CD4-positive, alpha-beta T cell treated with Interleukin-1 beta for 1 hour (primary cell): ENCODE data around the gene DCUN1D4.
"Not testable (repeated sequence)": the region's sequence is repeated elsewhere in the genome, so short reads cannot be mapped to it uniquely, and the experiment has no call there.

Experiments used
- DNase-seq, 2 donors: peaks; one replicate each; pipeline ENCODE4 v3.0.0-alpha.2; 2020 to 2022

The DCUN1D4 gene

DNA sequence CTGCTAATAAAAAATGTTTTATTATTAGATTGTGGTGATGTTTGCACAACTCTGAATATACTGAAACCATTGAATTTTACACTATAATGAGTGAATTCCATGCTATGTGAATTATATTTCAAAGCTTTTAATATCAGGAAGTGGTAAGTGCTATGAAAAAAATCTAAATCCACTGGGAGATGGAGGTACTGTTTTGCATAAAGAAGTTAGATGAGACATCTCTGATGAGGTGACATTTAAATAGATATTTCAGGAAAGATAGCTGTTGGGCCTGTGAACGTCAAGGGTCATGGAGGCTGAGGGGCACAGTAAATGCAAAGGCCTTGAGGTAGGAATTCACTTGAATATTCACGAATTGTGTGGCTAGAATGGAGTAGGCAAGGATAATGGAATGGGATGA lies 12.3 kb downstream of the DCUN1D4 start:
- no peak for DNase-seq

DNA sequence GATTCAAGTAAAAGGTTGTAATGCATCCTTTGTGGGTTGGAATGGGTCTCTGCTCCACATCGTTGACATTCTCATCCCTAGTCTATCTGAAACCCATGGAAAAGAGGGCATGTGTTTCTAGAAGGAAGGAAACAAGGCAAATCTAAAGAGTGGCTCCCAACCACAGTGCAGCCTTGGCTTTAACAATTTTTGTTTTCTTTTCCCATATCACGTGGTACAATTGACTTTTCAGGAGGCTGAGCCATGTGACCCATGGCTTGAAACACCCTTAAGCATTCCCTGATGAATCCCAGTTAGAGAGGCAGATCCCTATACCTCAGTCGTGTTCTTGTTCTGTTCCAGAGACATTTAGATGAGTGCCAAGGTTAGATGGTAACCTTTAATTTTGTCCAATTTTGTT lies 12.8 kb downstream of the DCUN1D4 start:
- DNase-seq = no peak

DNA sequence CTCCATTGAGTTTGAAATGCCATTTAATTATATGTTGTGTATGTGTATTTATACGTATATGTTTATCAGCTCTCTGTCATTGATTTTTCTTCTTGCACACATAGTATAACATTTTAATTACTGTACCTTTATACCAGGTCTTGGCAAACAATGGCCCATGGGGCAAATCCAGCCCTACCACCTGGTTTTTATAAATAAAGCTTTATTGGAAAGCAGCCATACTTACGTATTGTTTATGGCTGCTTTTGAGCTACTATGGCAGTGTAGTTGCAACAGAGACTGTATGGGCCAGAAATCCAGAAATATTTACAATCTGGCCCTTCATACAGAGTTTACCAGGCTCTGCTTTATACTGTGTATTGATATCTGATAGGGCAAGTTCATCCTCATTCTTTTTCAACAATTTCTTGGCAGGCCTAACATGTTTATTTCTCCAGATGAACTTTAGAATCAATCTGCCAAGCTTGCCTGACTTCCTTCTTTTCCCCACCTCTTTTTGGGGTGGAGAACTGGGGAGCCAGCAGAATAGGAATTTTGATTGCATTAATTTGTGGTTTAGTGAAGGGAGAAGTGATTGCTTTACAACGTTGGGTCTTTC lies 15.8 kb downstream of the DCUN1D4 start:
- no peak for DNase-seq

DNA sequence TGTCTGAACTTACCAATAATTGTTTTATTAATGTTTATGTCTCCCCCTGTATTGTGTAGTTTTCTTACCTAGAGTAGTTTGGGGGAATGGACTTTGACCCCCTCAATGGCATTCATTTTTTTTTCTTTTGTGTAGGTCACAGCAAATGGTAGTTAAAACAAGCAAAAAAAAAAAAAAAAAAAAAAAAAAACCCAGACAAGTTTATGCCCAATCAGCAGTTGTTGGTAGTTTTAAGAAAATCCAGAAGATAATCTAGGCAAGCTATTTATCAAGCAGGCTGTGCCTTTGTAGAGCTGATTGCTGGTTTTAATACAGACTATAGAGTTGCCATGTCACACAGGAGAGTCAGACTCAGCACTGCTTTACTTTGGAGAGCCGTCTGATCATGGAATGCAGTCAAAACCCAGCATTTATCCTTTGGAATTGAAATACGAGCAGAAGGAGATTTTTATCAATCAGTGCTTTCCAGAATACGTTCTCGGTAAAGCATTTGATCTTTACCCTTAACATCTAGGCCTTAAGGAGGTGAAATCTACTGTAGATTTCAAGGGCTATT lies 16.6 kb downstream of the DCUN1D4 start:
- no peak for DNase-seq

DNA sequence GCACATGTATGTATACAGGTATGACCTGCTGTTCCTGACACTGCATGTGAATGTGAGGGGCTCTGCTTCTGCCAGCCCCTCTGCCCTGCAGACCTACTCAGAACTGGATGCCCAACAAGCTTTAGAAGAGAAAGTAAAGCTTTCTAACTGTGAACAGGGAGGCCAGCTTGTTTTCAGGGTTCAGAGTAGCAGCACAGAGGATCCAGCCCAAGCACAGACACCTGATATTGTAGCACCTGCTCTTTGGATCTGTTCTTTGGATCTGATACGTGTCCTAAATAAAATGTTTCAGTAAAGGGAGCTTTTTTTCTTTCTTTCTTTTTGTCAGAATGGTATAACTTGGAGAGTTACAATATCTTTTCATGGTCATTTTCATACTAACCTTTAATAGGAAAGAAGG lies 19.2 kb downstream of the DCUN1D4 start:
- no peak for DNase-seq

DNA sequence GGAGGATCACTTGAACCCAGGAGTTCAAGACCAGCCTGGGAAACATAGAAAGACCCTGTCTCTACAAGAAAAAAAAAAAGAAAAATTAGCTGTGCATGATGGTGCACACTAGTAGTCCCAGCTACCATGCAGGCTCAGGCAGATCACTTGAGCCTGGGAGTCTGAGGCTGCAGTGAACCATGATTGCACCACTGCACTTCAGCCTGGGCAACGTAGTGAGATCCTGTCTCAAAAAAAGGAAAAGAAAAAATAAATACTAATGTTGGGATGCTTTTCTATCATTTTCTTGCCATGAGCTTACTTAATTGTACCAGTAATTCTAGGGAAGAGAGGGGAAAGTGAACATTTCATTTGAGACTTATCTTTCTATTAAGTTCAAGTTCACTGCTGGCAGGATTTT lies 19.8 kb downstream of the DCUN1D4 start:
- DNase-seq = no peak

DNA sequence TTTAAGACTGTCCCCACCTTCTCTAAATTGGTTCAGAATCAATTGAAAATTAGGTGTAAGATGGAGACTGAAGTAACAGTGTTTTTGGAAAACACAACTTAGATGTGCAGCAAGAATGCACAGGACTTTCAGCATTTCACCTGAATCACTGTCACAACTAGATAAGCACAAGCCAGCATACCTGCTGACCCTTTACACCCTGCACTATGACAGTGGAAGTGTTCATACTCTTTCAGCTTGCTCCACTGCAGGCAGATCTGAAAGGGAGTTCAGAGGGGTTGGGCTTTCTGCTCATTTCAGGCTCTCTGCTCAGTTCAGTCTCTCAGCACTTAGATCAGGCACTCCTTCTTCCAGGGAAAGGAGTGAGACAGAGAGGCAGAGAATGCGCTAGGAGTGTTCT lies 22.8 kb downstream of the DCUN1D4 start:
- DNase-seq = no peak

DNA sequence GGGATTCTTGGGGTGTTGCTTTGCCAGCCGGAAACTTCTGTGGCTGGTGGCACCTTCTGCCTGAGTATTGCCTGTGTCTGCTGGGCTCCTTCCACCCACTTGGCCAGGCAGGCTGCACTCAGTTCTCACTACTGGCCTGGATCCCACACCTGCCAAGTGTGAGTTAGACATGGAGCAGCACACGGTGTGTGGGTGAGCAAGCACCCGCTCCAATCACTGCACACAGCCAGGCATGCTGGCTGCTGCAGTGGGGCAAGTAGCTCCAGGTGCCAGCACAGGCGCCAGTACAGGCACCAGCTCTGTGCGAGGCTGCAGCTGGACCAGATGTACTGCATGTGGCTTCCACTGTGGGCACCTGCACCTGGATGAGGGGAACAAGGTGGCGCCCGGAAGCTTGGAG lies 23.9 kb downstream of the DCUN1D4 start:
- no peak for DNase-seq

DNA sequence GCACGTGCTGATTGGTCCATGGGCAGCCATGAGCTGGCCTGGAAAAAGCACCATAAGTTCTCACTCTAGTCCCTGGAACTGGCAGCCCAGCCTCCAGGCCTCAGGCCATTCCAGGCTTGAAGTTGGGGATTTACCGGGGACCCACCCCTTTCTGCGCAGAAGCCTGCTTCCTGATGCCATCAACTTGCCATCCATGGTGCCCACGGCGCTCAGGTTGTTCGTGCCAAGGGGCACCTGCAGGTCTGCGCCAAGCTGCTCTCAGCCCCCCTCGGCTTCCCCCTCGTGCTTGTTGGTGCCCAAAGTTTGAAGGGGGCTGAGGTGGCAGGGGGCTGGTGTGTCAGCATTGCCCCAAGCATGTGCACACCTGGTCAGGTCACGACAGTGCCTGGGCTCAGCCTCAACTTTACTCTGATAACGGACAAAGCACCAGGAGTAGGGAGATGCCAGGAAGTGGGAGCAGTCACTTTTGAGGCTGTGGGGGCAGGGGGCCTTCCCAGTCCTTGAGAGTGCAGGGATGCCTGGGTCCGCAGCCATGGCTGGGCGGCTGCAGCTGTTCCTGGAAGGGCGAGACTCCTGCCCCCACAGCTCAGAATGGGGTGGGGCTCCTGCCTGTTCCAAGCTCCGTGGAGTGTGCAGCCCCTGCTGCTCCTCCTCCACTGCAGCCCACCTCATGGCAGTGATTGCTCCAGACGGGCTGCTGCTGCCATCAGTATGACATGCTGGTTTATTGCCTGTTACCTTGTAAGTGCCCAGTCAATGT lies 24.9 kb downstream of the DCUN1D4 start:
- DNase-seq = no peak

DNA sequence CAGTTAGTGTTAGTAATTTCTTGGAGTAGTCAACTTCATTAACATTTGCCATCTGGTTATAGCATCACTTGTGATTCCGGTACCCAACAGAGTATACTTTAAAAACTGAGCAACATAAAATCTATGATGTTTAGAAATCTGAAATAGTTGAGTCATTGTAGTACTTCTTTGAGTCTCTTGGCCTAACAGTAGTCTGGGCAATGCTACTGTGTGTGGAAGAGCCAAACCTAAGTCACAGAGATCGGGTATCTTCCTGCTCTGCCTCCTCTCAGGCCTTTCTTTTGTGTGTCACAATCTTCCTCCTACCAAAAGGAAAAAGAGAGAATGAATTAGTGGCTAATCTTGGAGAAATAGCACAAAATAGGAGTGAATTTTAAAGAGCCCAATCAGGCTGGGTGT lies 25.5 kb downstream of the DCUN1D4 start:
- no peak for DNase-seq

DNA sequence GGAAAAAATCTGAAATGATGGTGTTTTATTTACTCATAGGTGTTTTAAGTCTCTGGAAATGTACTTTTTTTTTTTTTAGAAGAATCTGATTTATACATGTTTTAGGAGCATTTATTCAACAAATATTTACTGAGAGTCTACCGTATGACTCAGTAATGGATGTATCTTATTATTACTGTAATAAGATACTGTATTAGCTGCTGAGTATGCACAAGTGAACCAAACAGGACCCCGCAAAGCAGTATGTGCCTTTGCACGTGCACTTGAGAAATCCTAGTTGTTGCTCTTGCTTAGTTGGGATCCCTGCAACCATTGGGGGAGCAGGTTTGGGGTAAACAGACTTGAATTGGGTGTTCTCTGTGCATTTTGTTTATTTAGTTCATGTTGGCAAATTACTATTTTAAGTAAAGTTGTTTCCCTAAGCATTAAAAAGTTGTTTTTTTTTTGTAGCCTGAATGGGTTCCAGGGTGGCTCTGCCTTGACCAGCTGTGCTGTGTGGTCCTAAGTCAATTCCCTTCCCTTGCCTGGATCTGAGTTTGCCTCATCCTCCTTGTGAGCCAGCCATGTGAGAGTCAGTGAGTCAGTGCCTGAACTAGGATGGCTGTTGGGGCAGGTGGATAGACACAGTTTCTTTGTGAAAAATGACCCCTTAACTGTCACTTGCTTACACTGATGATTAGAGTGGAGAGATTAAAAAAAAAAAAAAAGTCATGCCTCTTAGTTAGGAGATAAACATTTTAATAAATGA lies 27.7 kb downstream of the DCUN1D4 start:
- DNase-seq = no peak

DNA sequence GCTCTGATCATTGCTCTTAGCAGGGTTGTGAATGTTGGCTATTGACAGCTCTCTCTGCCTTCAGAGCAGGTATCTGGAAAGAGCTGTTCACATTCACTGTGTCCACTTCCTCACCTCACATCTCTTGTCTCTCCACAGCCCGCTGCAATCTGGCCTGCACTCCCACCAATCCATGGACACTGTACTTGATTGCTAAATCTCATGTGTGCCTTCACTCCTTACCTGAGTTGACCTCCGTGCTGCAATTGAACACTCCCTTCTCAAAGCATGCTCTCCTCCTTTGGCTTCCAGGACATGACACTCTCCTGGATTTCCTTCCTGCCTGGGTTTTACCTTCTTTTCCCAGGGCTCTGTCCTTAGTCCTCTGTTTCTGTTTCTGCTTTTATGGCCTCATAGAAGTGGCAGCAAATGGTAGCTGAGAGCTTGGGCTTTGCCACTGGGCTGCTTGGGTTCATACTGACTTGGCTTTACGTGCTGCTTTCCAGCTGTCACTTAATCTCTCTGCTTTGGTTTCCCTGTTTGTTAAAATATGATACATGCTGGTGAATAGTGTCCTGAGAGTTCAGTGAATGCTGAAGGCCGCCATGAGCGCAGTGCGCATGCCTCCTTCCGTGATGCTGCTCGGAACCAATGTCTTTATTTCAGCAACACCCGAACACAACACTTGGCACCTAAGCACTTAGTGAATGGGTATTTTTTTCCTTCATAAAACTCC lies 29.5 kb downstream of the DCUN1D4 start:
- DNase-seq = no peak

DNA sequence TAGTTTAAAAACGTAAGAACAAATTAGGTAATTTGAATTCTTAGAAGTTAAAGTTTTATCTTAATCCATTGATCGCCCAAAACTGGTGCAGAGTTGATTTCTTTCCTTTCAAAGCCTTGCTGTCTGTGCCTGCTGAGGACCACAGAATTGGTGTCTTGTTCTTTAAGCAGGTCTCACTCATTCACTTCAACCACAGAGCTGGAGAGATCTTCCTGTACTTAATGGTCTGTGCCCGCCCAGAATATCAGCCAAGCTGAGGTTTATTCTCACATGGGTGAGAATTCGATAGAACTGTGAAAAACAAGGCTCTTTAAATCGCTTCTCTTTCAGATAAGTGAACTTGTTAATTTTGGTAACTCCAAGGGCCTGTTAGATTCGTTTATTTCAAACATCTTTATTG lies 31.6 kb downstream of the DCUN1D4 start:
- no peak for DNase-seq

DNA sequence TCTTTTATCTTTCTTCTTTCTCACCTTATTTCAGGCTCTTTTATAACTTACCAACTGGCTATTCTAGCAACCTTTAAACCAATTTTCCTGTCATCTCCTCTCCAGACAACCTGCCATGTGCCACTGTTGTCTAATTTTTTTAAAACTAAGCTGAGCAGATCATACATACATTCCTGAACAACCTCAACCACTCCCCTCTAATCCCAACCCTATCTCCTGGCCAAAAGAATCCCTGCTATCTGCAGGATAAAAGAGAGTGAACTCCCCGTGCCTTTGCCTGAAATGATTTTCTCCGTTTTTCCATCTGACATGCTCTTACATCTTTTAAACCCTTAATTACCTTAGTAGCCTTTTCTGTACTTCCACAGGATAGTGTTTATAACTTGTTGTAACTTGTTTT lies 35.5 kb downstream of the DCUN1D4 start:
- DNase-seq = no peak

DNA sequence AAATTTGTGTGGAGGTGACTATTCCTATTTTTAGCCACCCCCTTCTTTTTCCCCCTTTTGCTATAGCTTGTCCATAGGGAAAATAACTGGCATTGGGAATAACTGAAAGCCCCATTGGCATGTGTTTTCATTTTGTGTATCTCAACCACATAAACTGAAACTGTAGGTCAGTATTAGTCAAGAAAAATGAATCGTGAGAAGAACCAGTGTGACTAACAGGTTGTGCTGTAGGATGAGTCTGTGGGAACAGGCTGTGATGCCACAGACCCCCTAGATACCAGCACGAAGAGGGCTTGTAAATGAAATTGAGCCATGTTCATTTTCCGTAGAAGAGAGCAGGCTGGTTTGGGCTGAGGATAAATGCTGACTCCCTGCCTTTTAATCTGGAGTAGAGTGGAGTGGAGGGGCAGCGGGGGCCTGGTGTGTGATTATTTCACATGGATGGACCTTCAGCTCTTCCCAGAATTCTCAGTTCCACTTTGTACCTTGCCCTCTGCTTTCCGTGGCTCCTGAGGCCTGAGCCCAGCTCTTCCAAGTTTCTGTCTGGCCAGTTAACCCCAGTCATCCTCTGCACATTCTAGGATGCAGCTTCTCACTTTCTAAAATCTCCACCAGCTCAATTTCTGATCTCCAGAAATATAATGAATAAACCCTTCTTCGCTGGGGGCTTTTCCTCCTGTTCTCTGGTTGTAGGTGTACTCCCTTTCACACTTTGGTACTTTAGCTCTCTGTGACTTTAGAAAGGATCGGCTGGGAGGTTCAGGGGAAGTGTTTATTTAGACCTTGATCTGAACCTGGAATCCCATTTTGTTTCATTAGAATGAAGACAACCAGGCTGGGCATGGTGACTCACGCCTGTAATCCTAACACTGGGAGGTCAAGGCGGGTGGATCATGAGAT lies 37.3 kb downstream of the DCUN1D4 start:
- no peak for DNase-seq

DNA sequence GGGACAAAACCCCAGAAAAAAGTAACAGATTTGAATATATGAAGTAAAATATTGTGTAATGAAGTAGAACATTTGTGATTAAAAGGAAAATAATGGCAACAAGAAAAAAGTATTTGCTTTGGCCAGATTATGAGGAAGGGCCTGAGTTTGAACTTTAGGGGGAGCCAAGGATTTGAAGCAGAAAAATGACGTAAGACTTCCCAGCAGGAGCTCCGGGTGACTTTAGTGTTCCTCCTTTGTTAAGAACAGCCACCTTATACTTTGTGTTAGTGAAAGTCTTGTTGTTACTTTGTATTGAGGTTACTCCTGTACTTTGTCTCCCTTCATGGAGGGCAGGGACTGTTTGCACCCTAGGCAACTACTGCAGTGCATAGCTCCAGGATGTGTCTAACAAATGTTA lies 41.1 kb downstream of the DCUN1D4 start:
- DNase-seq = no peak

DNA sequence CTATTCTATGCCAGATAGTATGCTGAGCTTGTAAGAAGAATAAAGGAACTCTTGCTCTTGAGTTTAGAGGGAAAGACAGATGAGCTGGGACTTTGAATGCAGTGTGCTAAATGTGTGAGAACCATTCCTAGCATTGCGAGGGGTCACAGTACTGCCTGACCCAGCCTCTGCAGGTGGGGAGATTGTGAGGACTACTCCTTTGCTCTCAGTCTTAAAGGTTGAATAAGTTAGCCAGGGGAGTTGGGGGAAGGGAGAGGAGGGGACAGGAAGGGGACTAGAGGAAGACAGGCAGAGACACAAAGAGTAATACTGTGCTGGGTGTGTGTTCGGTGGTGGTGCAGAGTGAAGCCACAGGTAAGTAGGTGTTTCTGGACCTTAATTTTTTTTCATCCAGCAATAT lies 41.7 kb downstream of the DCUN1D4 start:
- DNase-seq = no peak

DNA sequence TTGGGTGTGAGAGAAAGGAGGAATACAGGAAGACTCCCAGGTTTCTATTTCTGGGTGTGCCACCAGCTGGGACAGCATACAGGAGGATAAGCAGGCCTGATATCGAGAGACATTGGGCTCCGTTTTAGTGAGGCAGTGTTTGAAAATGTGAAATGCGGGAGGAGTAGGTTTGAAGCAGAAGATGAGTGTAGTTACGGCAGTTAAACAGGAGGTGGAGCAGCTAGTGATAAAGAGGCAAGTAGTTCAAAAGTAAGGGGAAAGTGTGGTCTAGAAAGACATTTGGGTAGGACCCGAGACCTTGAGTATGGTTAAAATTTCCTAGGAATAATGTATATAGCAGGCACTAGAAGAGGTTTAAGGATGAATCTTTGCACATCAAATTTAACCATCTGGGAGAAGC lies 42.4 kb downstream of the DCUN1D4 start:
- DNase-seq = peak in 1 of 2 donors; percentile 2

DNA sequence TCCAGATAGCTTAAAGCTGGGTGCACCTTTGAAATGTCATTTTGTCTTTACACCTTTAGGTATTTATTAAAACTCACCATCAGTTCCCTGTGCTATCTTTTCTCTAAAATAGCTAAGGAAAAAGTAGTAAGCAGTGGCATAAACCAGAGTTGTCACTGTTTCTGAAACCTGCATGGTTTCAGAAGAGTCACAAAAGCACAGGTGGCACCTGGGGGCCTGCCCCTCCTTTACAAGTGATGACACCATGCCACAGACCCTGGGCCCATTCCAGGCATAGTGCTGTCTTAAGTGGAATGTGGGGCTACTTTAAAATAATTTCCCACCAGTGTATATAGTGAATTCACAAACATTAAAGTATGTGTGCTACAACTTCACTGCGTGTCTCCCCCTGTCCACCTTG lies 47.8 kb downstream of the DCUN1D4 start:
- DNase-seq = no peak

DNA sequence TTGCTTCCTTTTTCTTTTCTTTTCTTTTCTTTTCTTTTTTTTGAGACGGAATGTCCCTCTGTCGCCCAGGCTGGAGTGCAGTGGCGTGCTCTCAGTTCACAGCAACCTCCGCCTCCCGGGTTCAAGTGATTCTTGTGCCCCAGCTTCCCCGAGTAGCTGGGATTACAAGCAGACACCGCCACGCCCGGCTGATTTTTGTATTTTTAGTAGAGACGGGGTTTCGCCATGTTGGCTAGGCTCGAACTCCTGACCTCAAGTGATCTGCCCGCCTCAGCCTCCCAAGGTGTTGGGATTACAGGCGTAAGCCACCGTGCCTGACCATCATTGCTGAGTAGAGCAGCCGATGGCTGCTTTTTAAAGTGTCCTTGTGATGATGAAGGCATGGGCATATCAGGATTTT lies 50.4 kb downstream of the DCUN1D4 start:
- not testable (repeated sequence) for DNase-seq

DNA sequence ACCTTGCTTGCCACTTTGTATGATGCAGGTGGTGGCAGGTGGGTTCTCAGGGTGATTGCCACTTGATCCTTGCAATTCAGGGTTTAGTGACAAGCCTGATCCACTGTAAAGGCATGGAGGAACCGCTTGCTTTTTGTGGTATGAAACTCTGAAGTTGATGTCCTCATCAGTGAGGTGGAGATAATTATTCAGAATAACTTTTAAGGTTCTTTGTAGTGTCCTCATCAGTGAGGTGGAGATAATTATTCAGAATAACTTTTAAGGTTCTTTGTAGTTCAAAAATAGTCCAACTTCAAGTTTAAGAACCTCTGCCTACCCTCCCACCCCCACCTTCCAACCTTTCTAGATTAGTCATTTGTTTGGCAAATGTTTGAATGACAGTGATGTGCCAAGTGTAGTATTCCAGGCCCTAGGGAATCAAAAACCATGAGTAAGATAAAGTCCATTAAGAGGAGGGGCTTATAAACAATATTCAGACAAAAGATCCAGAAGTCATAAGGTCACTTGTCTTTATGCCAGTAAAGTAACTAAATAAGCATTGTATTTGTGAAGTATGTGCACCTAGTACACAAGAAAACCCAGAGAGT lies 51.2 kb downstream of the DCUN1D4 start:
- DNase-seq = no peak

DNA sequence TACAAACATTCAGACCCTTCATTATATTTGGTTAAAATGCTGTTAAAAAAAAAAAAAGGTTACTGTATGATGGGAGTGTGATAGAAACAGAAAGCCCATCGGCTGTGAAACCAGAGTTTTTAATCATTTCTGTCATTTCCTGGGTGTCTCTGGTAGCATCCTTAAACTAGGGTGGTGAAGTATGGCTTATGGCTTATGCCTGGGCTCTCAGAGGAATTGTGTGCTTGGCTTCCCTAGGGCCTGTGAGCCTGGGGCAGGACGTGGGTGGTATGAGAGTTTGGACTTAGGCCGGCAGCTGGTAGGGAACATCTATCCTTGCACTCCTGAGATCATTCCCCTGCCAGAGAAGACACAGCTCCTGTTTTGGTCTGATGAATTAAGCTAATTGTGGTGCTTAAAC lies 52.2 kb downstream of the DCUN1D4 start:
- DNase-seq = no peak
